Suprapubic skin (tissue), 4 donors: ENCODE data around the gene SLC39A6. TPM values are rescaled to one million over a fixed set of nuclear protein-coding genes. Genes with fewer than 3 reads are reported as not detected.
"Not testable (repeated sequence)": the region's sequence is repeated elsewhere in the genome, so short reads cannot be mapped to it uniquely, and the experiment has no call there.

ENCODE experiments used
- DNase-seq, 2 donors: peaks; one replicate each; pipeline ENCODE4 v3.0.0-alpha.2; 2019; ENCODE audit warnings: low spot score in 2 of 2
- H3K27ac ChIP-seq: fragments of 200-600 bp; sonication (generic); one replicate; pipeline ENCODE4 v1.5.1; 2019
- H3K27me3 ChIP-seq: fragments of 200-600 bp; sonication (generic); one replicate; pipeline ENCODE4 v1.5.1; 2019
- H3K36me3 ChIP-seq: fragments of 200-600 bp; sonication (generic); one replicate; pipeline ENCODE4 v1.5.1; 2019
- H3K4me1 ChIP-seq: fragments of 200-600 bp; sonication (generic); one replicate; pipeline ENCODE4 v1.5.1; 2019
- H3K4me3 ChIP-seq: fragments of 200-600 bp; sonication (generic); one replicate; pipeline ENCODE4 v1.5.1; 2019; ENCODE audit warnings: mild to moderate bottlenecking
- H3K9me3 ChIP-seq: fragments of 200-600 bp; sonication (generic); one replicate; pipeline ENCODE4 v1.5.1; 2019
- EP300 ChIP-seq: sonication (generic); formaldehyde crosslinking; IDR thresholded peaks from one replicate; pipeline ENCODE4 v1.6.1; 2017; ENCODE audit warnings: antibody characterized with exemption
- POLR2A ChIP-seq, 2 donors: fragments of 450-650 bp; IDR thresholded peaks; one replicate each; pipeline ENCODE4 v1.6.1; 2017; ENCODE audit warnings: antibody characterized with exemption in 2 of 2, mild to moderate bottlenecking in 2 of 2, moderate library complexity in 2 of 2
- POLR2AphosphoS5 ChIP-seq, 3 donors: sonication (generic); formaldehyde crosslinking; IDR thresholded peaks; one replicate each; pipeline ENCODE4 v1.6.1; 2017; ENCODE audit warnings: antibody characterized with exemption in 3 of 3
- WGBS: methylation state at CpG from one replicate; pipeline ENCODE4 v1.1.5; 2018; 5-methylcytosine and 5-hydroxymethylcytosine counted together
- total RNA-seq, 4 donors: library from RNA; depleted of rRNA; stranded (reverse); fragments of >200 nt; gene quantifications; one replicate each; pipeline ENCODE4 v1.1.0, GENCODE V29; 2016
- TF ChIP-seq, protein P1 (sequence below), 2 donors: fragments of 200-600 bp in 1 of 2; fragments of 450-650 bp in 1 of 2; sonication (generic) in 1 of 2; IDR thresholded peaks; one replicate each; pipeline ENCODE4 v1.5.1; 2016 to 2019; ENCODE audit warnings: antibody characterized with exemption in 2 of 2, mild to moderate bottlenecking in 1 of 2, moderate library complexity in 1 of 2

The SLC39A6 gene
- total RNA-seq, 4 donors from 2014 or later: 44.3 to 107 (median 97.8) TPM

DNA sequence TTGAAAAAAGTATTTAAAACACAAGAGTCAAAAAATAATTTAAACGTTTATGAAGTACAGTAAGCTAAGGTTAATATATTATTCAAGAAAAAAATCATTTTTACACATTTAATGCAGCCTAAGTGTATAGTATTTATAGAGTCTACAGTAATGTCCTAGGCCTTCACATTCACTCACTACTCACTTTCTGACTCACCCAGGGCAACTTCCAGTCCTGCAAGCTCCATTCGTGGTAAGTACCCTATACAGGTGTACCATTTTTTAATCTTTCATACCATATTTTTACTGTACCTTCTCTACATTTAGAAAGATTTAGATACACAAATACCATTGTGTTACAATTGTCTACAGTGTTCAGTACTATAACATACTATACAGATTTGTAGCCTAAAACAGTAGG lies 40.9 kb downstream of the SLC39A6 start:
- WGBS: 72% methylated on average over 2 of the region's 2 CpGs
- no peak overlapping the region for H3K4me3 ChIP-seq

DNA sequence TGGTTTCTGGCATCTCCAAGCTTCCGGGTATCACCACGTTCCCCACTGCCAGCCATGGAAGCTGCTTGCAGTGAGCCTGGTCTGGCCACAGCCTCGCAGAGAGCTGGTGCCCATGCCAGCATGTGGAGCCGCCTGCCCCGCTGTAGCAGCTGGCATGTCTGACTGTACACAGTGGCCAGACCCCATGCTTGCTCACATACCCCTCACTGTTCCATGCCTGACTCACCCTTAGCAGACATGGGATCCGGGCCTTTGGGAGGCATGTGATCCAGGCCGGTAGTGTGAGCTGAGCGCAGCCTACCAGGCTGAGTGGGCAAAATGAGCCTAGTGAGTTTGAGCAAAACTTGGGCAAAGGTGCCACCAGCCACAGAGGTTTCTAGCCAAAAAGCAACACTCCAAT lies 43.0 kb downstream of the SLC39A6 start:
- H3K9me3 ChIP-seq: no peaks in the 10 kb centered on the region
- H3K27me3 ChIP-seq: peaks cover 2% of the 10 kb centered on the region
- H3K4me3 ChIP-seq: no peak overlapping the region
- H3K4me1 ChIP-seq: no peaks in the 10 kb centered on the region
- no peak for TF ChIP-seq POLR2AphosphoS5 (IDR thresholded peaks at IDR 0.05)
- TF ChIP-seq, protein P1, sequence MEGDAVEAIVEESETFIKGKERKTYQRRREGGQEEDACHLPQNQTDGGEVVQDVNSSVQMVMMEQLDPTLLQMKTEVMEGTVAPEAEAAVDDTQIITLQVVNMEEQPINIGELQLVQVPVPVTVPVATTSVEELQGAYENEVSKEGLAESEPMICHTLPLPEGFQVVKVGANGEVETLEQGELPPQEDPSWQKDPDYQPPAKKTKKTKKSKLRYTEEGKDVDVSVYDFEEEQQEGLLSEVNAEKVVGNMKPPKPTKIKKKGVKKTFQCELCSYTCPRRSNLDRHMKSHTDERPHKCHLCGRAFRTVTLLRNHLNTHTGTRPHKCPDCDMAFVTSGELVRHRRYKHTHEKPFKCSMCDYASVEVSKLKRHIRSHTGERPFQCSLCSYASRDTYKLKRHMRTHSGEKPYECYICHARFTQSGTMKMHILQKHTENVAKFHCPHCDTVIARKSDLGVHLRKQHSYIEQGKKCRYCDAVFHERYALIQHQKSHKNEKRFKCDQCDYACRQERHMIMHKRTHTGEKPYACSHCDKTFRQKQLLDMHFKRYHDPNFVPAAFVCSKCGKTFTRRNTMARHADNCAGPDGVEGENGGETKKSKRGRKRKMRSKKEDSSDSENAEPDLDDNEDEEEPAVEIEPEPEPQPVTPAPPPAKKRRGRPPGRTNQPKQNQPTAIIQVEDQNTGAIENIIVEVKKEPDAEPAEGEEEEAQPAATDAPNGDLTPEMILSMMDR (IDR thresholded peaks at IDR 0.05): no peak
- no peak for TF ChIP-seq POLR2A (IDR thresholded peaks at IDR 0.05)
- no peak for TF ChIP-seq EP300
- H3K27ac ChIP-seq: no peak overlapping the region
- no peaks in the 10 kb centered on the region for H3K36me3 ChIP-seq
- WGBS: 60% methylated on average over 6 of the region's 8 CpGs
- no peak for DNase-seq

More for the DNA sequence above, 40.9 kb downstream of the SLC39A6 start:
- H3K4me1 ChIP-seq: no peaks in the 10 kb centered on the region
- DNase-seq: no peak
- no peaks in the 10 kb centered on the region for H3K9me3 ChIP-seq
- H3K36me3 ChIP-seq: no peaks in the 10 kb centered on the region
- TF ChIP-seq POLR2AphosphoS5 (IDR thresholded peaks at IDR 0.05) (no peak), EP300 (no peak), POLR2A (IDR thresholded peaks at IDR 0.05) (no peak)
- TF ChIP-seq, protein P1 (IDR thresholded peaks at IDR 0.05): no peak
- H3K27me3 ChIP-seq: peaks cover 2% of the 10 kb centered on the region
- no peak overlapping the region for H3K27ac ChIP-seq

DNA sequence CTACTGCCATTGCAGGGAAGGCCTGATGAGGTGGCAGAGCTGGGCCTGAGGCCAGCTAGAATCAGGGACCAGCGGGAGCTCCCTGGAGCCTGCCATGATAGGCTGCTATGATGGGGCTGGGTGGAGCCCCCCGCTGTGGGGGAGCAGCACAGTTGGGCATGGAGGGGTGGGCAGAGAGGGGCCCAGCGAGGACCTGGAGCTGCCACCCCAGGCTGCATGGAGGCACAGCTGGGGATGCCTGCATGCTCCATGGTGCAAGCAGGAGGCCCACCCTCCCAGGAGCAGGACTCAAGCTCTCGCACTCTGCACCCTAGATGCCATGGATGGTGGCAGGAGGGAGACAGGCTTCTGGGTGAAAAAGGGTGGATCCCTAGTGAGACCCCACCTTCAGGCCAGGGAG lies 43.9 kb downstream of the SLC39A6 start:
- no peaks in the 10 kb centered on the region for H3K36me3 ChIP-seq
- peaks cover 2% of the 10 kb centered on the region for H3K27me3 ChIP-seq
- H3K4me3 ChIP-seq: no peak overlapping the region
- 89% methylated on average over 3 of the region's 4 CpGs for WGBS
- no peak for DNase-seq
- H3K27ac ChIP-seq: no peak overlapping the region
- H3K4me1 ChIP-seq: no peaks in the 10 kb centered on the region
- no peaks in the 10 kb centered on the region for H3K9me3 ChIP-seq
- TF ChIP-seq POLR2A (IDR thresholded peaks at IDR 0.05) (no peak), EP300 (no peak), POLR2AphosphoS5 (IDR thresholded peaks at IDR 0.05) (no peak)
- TF ChIP-seq, protein P1 (IDR thresholded peaks at IDR 0.05): no peak

DNA sequence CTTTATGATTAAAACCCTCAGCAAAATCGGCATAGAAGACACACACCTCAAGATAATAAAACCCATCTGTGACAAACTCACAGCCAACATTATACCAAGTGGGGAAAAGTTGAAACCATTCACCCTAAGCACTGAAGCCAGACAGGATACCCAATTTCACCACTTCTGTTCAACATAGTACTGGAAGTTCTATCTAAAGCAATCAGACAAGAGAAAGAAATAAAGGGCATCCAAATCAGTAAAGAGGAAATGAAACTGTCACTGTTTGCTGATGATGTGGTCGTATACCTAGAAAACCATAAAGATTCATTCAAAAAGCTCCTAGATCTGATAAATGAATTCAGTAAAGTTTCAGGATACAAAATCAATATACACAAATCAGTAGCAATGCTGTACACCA lies 45.4 kb downstream of the SLC39A6 start:
- Histone ChIP-seq H3K4me3 (no peak overlapping the region), H3K4me1 (no peaks in the 10 kb centered on the region), H3K27me3 (peaks cover 2% of the 10 kb centered on the region), H3K36me3 (no peaks in the 10 kb centered on the region), H3K27ac (no peak overlapping the region), H3K9me3 (no peaks in the 10 kb centered on the region)
- WGBS: 71% methylated on average over 2 of the region's 2 CpGs
- TF ChIP-seq POLR2A (IDR thresholded peaks at IDR 0.05): no peak
- no peak for TF ChIP-seq EP300
- TF ChIP-seq POLR2AphosphoS5 (IDR thresholded peaks at IDR 0.05): no peak
- no peak for DNase-seq

DNA sequence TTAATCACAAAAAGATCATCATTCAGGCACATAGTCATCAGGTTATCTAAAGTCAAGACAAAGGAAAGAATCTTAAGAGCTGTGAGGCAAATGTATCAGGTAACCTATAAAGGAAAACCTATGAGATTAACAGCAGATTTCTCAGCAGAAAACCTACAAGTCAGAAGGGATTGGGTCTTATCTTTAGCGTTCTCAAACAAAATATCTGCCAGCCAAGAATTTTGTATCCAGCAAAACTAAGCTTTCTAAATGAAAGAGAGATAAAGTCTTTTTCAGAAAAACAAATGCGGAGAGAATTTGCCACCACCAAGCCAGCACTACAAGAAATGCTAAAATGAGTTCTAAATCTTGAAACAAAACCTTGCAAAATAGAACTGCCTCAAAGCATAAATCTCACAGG lies 48.0 kb downstream of the SLC39A6 start:
- not testable (repeated sequence) for H3K4me1 ChIP-seq, DNase-seq, H3K9me3 ChIP-seq, H3K27me3 ChIP-seq, H3K27ac ChIP-seq, H3K4me3 ChIP-seq, H3K36me3 ChIP-seq
- 93% methylated on average over 2 of the region's 2 CpGs for WGBS

DNA sequence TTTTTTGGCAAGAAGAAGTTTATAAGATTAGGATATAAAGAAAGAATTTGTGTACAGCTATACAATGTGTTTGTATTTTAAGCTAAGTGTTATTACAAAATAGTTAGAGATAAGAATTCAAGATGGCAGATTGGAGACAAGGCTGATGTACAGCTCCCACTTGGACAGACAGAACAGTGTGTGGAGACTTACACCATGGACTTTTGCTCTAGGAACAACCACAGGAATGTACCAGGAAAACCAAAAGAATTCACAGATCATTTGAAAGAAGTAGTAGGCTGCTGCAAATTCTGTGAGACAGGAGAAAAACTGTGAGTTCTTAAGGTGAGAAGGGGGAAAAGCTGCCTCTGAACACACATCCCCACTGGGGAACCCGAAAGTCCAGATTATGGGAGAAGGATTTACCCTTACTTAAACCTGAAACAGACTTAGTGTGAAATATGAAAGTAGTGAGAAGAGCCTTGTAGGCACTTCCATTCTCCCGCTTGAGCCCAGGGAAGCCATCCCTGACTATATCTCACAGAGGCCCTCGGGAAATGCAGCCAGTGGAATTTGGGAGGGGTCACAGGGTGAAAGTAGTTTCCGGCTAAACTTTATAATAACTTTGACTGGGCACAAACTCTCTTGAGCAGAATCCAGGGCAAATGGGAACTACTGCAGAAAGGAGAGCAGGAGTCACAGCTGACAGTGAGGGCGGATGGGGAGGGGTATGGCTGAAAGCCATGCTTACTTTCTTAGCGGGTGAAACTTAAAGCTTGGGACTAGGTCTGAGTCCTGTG lies 50.2 kb downstream of the SLC39A6 start:
- no peak overlapping the region for H3K27ac ChIP-seq
- DNase-seq: no peak
- H3K4me3 ChIP-seq: no peak overlapping the region
- H3K36me3 ChIP-seq: no peaks in the 10 kb centered on the region
- TF ChIP-seq POLR2A (IDR thresholded peaks at IDR 0.05): no peak
- no peak for TF ChIP-seq POLR2AphosphoS5 (IDR thresholded peaks at IDR 0.05)
- TF ChIP-seq EP300: no peak
- TF ChIP-seq, protein P1 (IDR thresholded peaks at IDR 0.05): no peak
- 78% methylated on average over 6 of the region's 6 CpGs for WGBS
- H3K9me3 ChIP-seq: no peaks in the 10 kb centered on the region
- H3K27me3 ChIP-seq: no peaks in the 10 kb centered on the region
- no peaks in the 10 kb centered on the region for H3K4me1 ChIP-seq

DNA sequence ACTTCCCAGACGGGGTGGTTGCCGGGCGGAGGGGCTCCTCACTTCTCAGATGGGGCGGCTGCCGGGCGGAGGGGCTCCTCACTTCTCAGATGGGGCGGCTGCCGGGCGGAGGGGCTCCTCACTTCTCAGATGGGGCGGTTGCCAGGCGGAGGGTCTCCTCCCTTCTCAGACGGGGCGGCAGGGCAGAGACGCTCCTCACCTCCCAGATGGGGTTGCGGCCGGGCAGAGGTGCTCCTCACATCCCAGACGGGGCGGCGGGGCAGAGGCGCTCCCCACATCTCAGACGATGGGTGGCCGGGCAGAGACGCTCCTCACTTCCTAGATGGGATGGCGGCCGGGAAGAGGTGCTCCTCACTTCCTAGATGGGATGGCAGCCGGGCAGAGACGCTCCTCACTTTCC lies 51.4 kb downstream of the SLC39A6 start:
- WGBS: no CpG with 5 or more reads among the region's 27 CpGs
- not testable (repeated sequence) for H3K36me3 ChIP-seq

More for the DNA sequence above, 51.4 kb downstream of the SLC39A6 start:
- H3K4me1 ChIP-seq, H3K27ac ChIP-seq, H3K4me3 ChIP-seq, DNase-seq, H3K9me3 ChIP-seq, H3K27me3 ChIP-seq: not testable (repeated sequence)
